Cardiac septum (tissue), 1 donor: ENCODE results near the gene AP3D1. TPM values are rescaled to one million over a fixed set of nuclear protein-coding genes. Genes with fewer than 3 reads are reported as not detected.
A peak's percentile ranks its signal among the peaks of the same experiment; 100 is the strongest.

Experiments
- DNase-seq: peaks from one replicate; pipeline ENCODE4 v3.0.0-alpha.2; 2020; ENCODE audit warnings: low spot score
- intact Hi-C: fragments of 100-400 bp; cut with DNase I; formaldehyde crosslinking; loops from one replicate; pipeline ENCODE4 v1.14.0; 2022
- total RNA-seq: library from RNA; stranded (reverse); fragmentation: NEBNext Ultra II Directional; extraction: Animal tissue kit (Norgen Biotek cat#: 25700); gene quantifications from one replicate; pipeline ENCODE4 v1.2.1, GENCODE V29; 2021
- donor health status: DM: no; HTN: no; CAD: no.

The AP3D1 gene
- total RNA-seq, 1 donor from 2014 or later, result 89.0 TPM

DNA sequence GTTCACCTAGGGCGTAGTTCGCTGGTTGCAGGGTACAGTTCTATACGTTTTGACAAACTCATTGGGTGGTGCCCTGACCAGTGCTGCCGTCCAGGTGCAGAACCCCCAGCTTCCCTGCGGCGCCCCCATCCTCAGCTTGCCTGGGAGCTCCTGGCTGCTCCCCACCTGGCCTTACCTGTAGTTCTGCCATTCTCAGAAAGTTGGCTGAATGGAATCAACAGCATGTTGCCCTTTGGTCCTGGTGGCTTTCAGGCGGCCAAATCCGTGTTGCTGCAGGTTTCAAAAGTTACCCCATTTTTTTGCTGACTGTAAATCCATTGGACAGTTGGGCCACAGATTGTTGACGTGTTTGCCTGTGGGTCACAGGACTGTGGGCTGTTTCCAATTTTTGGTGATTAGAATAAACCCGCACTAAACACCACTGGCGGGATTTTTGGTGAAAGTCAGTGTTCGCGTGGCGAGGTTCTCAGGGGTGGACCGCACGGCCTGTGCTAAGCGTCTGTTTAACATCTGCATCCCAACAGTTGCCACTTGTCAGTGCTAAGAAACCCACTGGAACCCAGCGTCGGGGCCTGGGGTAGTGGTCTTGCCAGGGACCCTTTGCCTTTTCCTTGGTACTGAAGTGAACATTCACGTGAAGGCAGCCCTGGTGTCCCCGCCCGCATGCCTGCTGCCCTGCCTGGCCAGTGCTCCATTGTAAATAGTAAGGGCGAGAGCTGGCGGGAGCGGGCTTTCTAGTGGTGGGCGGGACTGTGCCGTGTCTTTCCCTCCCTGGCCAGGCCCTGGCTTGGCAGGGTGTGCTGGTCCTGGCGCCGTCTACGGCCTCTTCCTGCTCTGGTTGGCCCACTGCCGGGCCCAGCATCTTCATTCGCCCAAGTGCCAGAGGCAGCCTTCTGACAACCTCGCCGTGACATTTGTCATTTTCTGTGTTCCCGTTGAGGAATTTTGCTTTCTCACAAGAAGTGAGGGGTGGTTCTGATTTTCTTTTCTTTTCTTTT lies 15.7 kb upstream of the AP3D1 start:
- peak; percentile 88 for DNase-seq
- intact Hi-C loops, result loop anchor here (10.0 kb wide), 1 partner anchor 458 kb away; no protein-coding TSS in a partner anchor

- intact Hi-C loops, result loop anchor here (5.0 to 10.0 kb wide), 2 partner anchors 163 to 460 kb away; partner anchors contain the start of genes LSM7 and SPPL2B
- no peak for DNase-seq
Observed at GRCh38 chr19:2164020-2164998, 12.9 kb upstream of the AP3D1 start.

GRCh38 chr19:2160379-2160778 lies 9.0 kb upstream of the AP3D1 start:
- DNase-seq, result no peak
- intact Hi-C loops, result loop anchor here (5.0 to 10.0 kb wide), 2 partner anchors 167 to 464 kb away; partner anchors contain the start of genes LSM7 and SPPL2B

GRCh38 chr19:2157452-2157851 lies 6.1 kb upstream of the AP3D1 start:
- intact Hi-C loops, result loop anchor here (2.0 to 5.0 kb wide), 4 partner anchors 35 to 235 kb away; no protein-coding TSS in a partner anchor
- DNase-seq, result no peak

- intact Hi-C loops, result loop anchor here (5.0 kb wide), 3 partner anchors 38 to 238 kb away; no protein-coding TSS in a partner anchor
- DNase-seq, result no peak
Observed at GRCh38 chr19:2154587-2155075, 3.3 kb upstream of the AP3D1 start.

GRCh38 chr19:2150794-2151338 lies 500 bp downstream of the AP3D1 start:
- intact Hi-C loops, result loop anchor here (2.0 kb wide), 1 partner anchor 54 kb away; the partner anchor contains the start of genes IZUMO4 and MOB3A
- DNase-seq, result no peak

DNA sequence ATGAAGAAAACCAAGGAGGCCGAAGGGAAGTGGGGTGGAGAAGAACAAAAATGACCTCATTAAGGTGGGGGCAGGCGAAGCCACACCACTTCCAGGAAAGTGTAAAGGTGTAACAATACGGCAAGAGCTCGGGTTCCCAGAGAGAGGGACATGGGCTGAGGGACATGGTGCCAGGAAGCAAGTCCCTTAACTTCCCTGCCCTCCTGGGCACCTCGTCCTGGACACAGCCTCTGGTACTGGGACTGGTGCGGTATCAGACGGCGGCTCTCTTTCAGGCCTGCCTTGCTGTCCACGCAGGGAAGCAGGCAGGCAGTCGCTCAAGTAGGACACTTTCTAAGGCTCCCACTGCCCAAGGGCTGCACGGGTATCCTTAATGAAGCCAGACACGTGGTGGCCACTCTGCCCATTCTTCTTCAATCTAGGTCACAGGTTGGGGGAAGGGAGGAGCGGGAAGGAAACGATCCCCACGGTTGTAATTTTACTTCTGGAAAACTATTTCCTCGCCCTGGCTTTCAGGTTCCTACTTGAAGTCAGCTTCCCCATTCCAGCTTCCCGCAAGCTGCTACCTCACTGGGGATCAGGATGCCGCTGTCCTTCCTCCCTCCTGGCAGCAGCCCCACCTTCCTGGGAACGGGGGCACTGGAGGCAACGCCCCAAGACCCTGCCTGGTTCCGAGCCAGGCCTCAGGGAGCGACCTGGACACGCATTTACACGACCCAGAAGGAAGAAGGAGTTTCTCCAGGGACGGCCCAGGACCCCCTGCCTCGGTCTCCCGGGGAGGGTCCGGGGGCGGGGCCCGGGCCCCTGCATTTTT lies 1.2 kb downstream of the AP3D1 start:
- no peak for DNase-seq
- intact Hi-C loops, result loop anchor here (2.0 kb wide), 1 partner anchor 53 kb away; the partner anchor contains the start of genes IZUMO4 and MOB3A

- intact Hi-C loops, result no loop called here
- DNase-seq, result no peak
Observed at GRCh38 chr19:2148482-2149135, 2.8 kb downstream of the AP3D1 start.

GRCh38 chr19:2145831-2146241 lies 5.5 kb downstream of the AP3D1 start:
- intact Hi-C loops, result no loop called here
- no peak for DNase-seq

GRCh38 chr19:2144190-2144589 lies 7.2 kb downstream of the AP3D1 start:
- intact Hi-C loops, result no loop called here
- no peak for DNase-seq

- intact Hi-C loops, result no loop called here
- DNase-seq, result no peak
Observed at GRCh38 chr19:2142173-2142829, 9.1 kb downstream of the AP3D1 start.

GRCh38 chr19:2140138-2140569 lies 11.2 kb downstream of the AP3D1 start:
- intact Hi-C loops, result no loop called here

DNA sequence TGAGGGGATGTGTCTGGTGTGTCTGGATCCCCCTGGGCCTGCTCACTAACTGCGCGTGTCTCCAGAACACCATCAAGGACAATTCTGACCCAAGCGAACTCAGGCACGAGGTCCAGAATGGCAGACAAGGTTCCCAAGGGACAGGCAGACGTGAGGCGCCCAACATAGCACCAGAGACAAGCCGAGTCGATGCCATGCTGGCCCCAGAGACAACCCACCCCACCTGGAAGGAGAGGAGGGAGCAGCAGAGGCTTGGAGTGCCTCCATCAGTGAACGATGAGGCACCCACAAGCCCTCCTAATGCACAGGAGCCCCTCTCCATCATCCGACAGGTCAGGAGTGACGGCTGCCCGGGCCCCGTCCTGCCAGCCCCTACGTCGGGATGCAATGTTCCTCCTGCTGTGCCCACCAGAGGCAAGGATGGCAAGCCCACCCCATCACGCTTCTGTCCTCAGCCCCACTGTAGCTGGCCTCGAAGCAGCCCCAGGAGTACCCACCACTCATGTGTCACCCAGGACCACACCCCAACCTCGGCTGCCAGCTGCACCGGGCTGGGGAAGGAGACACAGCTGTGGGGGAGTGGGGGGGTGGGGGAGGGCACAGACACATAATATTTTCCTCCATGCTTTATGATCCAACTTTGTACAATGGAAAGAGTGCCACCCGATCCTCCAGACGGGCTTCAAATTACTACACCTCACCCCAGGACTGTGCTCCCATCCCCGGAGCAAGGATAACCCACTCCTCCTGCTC lies 11.8 kb downstream of the AP3D1 start:
- DNase-seq, result no peak
- intact Hi-C loops, result no loop called here

More at GRCh38 chr19:2140138-2140569, 11.2 kb downstream of the AP3D1 start:
- no peak for DNase-seq

GRCh38 chr19:2138061-2138728 lies 13.2 kb downstream of the AP3D1 start:
- intact Hi-C loops, result no loop called here
- no peak for DNase-seq

DNA sequence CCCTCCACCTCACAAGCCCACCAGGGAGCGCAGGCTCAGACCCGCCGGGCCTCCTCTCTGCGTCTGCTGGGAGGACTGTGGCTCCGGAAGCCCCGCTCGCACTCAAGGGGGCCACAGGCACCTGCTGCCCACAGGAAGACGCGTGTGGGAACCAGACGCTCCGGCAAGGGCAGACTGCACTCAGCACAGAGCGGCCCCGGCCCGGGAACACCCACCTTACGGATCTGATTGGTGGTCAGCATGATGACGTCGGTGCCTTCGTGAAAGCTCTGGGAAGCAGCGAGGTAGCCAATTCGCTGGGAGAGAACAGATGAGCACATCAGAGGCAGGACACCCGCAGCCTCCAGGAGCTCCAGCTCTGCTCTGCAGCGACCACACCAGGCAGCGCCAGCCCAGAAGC lies 14.6 kb downstream of the AP3D1 start:
- DNase-seq, result no peak

More for the DNA sequence above, 14.6 kb downstream of the AP3D1 start:
- intact Hi-C loops, result no loop called here
